ENCODE data around the gene FANK1.
"Not testable (repeated sequence)": the region's sequence is repeated elsewhere in the genome, so short reads cannot be mapped to it uniquely, and the experiment has no call there.

FANK1 gene

GRCh38 chr10:126029999-126030398 is 133.6 kb downstream of the FANK1 start:
- no peak for FAIRE-seq

- no peak for FAIRE-seq
Observed at GRCh38 chr10:126034586-126034985, 138.2 kb downstream of the FANK1 start.

GRCh38 chr10:126036515-126036914 is 140.2 kb downstream of the FANK1 start:
- no peak for FAIRE-seq

- FAIRE-seq: no peak
Observed at GRCh38 chr10:126037946-126038345, 141.6 kb downstream of the FANK1 start.

- FAIRE-seq: no peak
Observed at GRCh38 chr10:126041117-126041516, 144.8 kb downstream of the FANK1 start.

- FAIRE-seq: no peak
Observed at GRCh38 chr10:126041804-126042231, 145.5 kb downstream of the FANK1 start.

- FAIRE-seq: no peak
Observed at GRCh38 chr10:126042354-126042753, 146.0 kb downstream of the FANK1 start.

- no peak for FAIRE-seq
Observed at GRCh38 chr10:126042906-126043305, 146.5 kb downstream of the FANK1 start.

GRCh38 chr10:126043389-126043788 is 147.0 kb downstream of the FANK1 start:
- no peak for FAIRE-seq

GRCh38 chr10:126045861-126046260 is 149.5 kb downstream of the FANK1 start:
- FAIRE-seq: no peak

GRCh38 chr10:126046831-126047230 is 150.5 kb downstream of the FANK1 start:
- no peak for FAIRE-seq

- not testable (repeated sequence) for FAIRE-seq
Observed at GRCh38 chr10:126047749-126048148, 151.4 kb downstream of the FANK1 start.

GRCh38 chr10:126049759-126050700 is 153.7 kb downstream of the FANK1 start:
- FAIRE-seq: no peak

- FAIRE-seq: no peak
Observed at GRCh38 chr10:126052171-126052570, 155.8 kb downstream of the FANK1 start.

- no peak for FAIRE-seq
Observed at GRCh38 chr10:126054191-126054590, 157.8 kb downstream of the FANK1 start.

- no peak for FAIRE-seq
Observed at GRCh38 chr10:126057494-126057893, 161.1 kb downstream of the FANK1 start.

GRCh38 chr10:126058104-126058503 is 161.7 kb downstream of the FANK1 start:
- FAIRE-seq: no peak

- FAIRE-seq: peak; percentile 65
Observed at GRCh38 chr10:126058507-126058906, 162.1 kb downstream of the FANK1 start.

Data from endometrium (tissue), 2 donors.